Measurements from ENCODE around the gene ERBIN.

Gene ERBIN

DNA sequence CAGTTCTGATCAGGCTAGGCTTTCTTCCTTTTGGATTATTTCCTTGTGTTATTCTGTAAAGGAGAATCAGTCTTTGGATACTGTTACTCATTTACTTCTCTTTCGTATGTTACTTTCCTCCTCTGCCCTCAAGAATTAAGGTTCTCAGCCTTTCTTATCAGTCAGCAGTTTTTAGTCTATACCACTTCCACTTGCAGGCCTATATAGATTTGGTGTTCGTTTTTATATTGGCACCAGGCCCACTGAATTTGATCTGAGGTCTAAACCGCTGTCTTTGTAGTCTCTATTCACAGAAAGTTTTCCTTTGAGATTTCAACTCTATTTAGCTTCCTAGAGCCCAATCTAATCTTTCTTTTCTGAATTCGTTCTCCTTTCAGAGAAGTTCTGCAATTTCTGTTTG, 62.8 kb downstream of the ERBIN start:
- no peak overlapping the region for H3K4me3 ChIP-seq (ENCODE audit: low read depth, low read length)
- TF ChIP-seq CTCF (IDR thresholded peaks at IDR 0.05; ENCODE audit: borderline replicate concordance, insufficient read depth, low read depth, low read length): no peak

DNA sequence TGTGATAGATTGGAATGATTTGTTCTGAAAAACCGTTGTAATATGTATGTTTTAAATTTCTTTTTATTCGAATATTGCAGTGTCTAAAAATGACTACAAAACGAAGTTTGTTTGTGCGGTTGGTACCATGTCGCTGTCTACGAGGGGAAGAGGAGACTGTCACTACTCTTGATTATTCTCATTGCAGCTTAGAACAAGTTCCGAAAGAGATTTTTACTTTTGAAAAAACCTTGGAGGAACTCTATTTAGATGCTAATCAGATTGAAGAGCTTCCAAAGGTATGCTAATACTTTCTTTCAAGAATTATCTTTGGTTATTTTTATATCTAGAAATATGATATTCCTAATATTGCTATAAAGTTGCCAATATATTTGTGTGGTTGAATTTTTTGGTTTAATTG, 66.3 kb downstream of the ERBIN start:
- H3K4me3 ChIP-seq (ENCODE audit: low read depth, low read length): no peak overlapping the region

GRCh38 chr5:65994117-65994786, 67.9 kb downstream of the ERBIN start:
- no peak overlapping the region for H3K4me3 ChIP-seq (ENCODE audit: low read depth, low read length)
- TF ChIP-seq CTCF (IDR thresholded peaks at IDR 0.05; ENCODE audit: borderline replicate concordance, insufficient read depth, low read depth, low read length): no peak

More for the DNA sequence above, 66.3 kb downstream of the ERBIN start:
- no peak for TF ChIP-seq CTCF (IDR thresholded peaks at IDR 0.05; ENCODE audit: borderline replicate concordance, insufficient read depth, low read depth, low read length)

- TF ChIP-seq CTCF (IDR thresholded peaks at IDR 0.05; ENCODE audit: borderline replicate concordance, insufficient read depth, low read depth, low read length): no peak
- H3K4me3 ChIP-seq (ENCODE audit: low read depth, low read length): no peak overlapping the region
Observed at GRCh38 chr5:65999061-65999723, 72.8 kb downstream of the ERBIN start.

GRCh38 chr5:66001952-66002351, 75.6 kb downstream of the ERBIN start:
- no peak for TF ChIP-seq CTCF (IDR thresholded peaks at IDR 0.05; ENCODE audit: borderline replicate concordance, insufficient read depth, low read depth, low read length)
- H3K4me3 ChIP-seq (ENCODE audit: low read depth, low read length): no peak overlapping the region

- TF ChIP-seq CTCF (IDR thresholded peaks at IDR 0.05; ENCODE audit: borderline replicate concordance, insufficient read depth, low read depth, low read length): no peak
- no peak overlapping the region for H3K4me3 ChIP-seq (ENCODE audit: low read depth, low read length)
Observed at GRCh38 chr5:66002415-66002814, 76.0 kb downstream of the ERBIN start.

DNA sequence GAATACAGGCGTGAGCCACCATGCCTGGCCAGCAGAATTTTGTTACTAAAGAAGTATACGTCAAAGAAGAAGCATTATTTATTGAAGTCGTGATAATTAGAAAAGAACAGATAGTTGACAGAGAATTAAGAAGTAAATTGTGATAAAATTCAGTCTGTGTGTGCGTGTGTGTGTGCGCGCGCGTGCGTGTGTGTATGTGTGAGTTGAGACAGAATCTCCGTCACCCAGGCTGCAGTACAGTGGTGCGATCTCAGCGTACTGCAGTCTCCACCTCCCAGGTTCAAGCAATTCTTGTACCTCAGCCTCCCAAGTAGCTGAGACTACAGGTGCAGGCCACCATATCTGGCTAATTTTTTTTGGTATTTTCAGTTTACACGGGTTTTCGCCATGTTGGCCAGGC, 77.8 kb downstream of the ERBIN start:
- no peak for TF ChIP-seq CTCF (IDR thresholded peaks at IDR 0.05; ENCODE audit: borderline replicate concordance, insufficient read depth, low read depth, low read length)
- H3K4me3 ChIP-seq (ENCODE audit: low read depth, low read length): no peak overlapping the region

All from GM12875 (cell line).